ENCODE measurements around the gene CTRL.

- TF ChIP-seq CTCF (IDR thresholded peaks at IDR 0.05) (no peak), POLR2A (IDR thresholded peaks at IDR 0.05) (no peak)
These were observed 44.5 kb upstream of the CTRL start for GRCh38 chr16:67976205-67976604.
